Measurements from ENCODE around the gene BICD2.

BICD2 gene

GRCh38 chr9:92775466-92775865 is 10.8 kb upstream of the BICD2 start:
- TF ChIP-seq RAD21 (IDR thresholded peaks at IDR 0.05; ENCODE audit: low read depth) = no peak
- TF ChIP-seq FOXM1 (IDR thresholded peaks at IDR 0.05; ENCODE audit: borderline replicate concordance, low read depth) = no peak
- TF ChIP-seq, protein P1, sequence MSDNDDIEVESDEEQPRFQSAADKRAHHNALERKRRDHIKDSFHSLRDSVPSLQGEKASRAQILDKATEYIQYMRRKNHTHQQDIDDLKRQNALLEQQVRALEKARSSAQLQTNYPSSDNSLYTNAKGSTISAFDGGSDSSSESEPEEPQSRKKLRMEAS (IDR thresholded peaks at IDR 0.05) = no peak
- no peak for TF ChIP-seq YY1 (IDR thresholded peaks at IDR 0.05; ENCODE audit: low read depth)
- no peak for TF ChIP-seq TCF12 (IDR thresholded peaks at IDR 0.05; ENCODE audit: low read depth)
- TF ChIP-seq, protein P2, sequence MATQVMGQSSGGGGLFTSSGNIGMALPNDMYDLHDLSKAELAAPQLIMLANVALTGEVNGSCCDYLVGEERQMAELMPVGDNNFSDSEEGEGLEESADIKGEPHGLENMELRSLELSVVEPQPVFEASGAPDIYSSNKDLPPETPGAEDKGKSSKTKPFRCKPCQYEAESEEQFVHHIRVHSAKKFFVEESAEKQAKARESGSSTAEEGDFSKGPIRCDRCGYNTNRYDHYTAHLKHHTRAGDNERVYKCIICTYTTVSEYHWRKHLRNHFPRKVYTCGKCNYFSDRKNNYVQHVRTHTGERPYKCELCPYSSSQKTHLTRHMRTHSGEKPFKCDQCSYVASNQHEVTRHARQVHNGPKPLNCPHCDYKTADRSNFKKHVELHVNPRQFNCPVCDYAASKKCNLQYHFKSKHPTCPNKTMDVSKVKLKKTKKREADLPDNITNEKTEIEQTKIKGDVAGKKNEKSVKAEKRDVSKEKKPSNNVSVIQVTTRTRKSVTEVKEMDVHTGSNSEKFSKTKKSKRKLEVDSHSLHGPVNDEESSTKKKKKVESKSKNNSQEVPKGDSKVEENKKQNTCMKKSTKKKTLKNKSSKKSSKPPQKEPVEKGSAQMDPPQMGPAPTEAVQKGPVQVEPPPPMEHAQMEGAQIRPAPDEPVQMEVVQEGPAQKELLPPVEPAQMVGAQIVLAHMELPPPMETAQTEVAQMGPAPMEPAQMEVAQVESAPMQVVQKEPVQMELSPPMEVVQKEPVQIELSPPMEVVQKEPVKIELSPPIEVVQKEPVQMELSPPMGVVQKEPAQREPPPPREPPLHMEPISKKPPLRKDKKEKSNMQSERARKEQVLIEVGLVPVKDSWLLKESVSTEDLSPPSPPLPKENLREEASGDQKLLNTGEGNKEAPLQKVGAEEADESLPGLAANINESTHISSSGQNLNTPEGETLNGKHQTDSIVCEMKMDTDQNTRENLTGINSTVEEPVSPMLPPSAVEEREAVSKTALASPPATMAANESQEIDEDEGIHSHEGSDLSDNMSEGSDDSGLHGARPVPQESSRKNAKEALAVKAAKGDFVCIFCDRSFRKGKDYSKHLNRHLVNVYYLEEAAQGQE (IDR thresholded peaks at IDR 0.05; ENCODE audit: low read depth) = no peak
- no peak for TF ChIP-seq EP300 (IDR thresholded peaks at IDR 0.05; ENCODE audit: borderline replicate concordance)
- TF ChIP-seq CEBPB (IDR thresholded peaks at IDR 0.05) = no peak
- TF ChIP-seq, protein P3, sequence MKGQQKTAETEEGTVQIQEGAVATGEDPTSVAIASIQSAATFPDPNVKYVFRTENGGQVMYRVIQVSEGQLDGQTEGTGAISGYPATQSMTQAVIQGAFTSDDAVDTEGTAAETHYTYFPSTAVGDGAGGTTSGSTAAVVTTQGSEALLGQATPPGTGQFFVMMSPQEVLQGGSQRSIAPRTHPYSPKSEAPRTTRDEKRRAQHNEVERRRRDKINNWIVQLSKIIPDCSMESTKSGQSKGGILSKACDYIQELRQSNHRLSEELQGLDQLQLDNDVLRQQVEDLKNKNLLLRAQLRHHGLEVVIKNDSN (IDR thresholded peaks at IDR 0.05) = no peak
- TF ChIP-seq EGR1 (IDR thresholded peaks at IDR 0.05) = no peak
- TF ChIP-seq NFIC (IDR thresholded peaks at IDR 0.05) = no peak
- TF ChIP-seq CREB1 (IDR thresholded peaks at IDR 0.05; ENCODE audit: low read depth) = no peak
- TF ChIP-seq TEAD4 (IDR thresholded peaks at IDR 0.05) = no peak

GRCh38 chr9:92774274-92774673 is 9.6 kb upstream of the BICD2 start:
- TF ChIP-seq, protein P1 (IDR thresholded peaks at IDR 0.05) = no peak
- TF ChIP-seq RAD21 (IDR thresholded peaks at IDR 0.05; ENCODE audit: low read depth) (no peak), CREB1 (IDR thresholded peaks at IDR 0.05; ENCODE audit: low read depth) (no peak), EGR1 (IDR thresholded peaks at IDR 0.05) (no peak), TAF1 (IDR thresholded peaks at IDR 0.05; ENCODE audit: low read depth) (no peak)

GRCh38 chr9:92773810-92774209 is 9.2 kb upstream of the BICD2 start:
- no peak for TF ChIP-seq RAD21 (IDR thresholded peaks at IDR 0.05; ENCODE audit: low read depth)
- TF ChIP-seq TCF12 (IDR thresholded peaks at IDR 0.05; ENCODE audit: low read depth) = no peak
- TF ChIP-seq TEAD4 (IDR thresholded peaks at IDR 0.05) = no peak
- no peak for TF ChIP-seq EP300 (IDR thresholded peaks at IDR 0.05; ENCODE audit: borderline replicate concordance)
- TF ChIP-seq, protein P1 (IDR thresholded peaks at IDR 0.05) = no peak
- TF ChIP-seq, protein P3 (IDR thresholded peaks at IDR 0.05) = no peak
- TF ChIP-seq NFIC (IDR thresholded peaks at IDR 0.05) = no peak
- TF ChIP-seq, protein P2 (IDR thresholded peaks at IDR 0.05; ENCODE audit: low read depth) = no peak
- no peak for TF ChIP-seq ZBTB7A (IDR thresholded peaks at IDR 0.05; ENCODE audit: low read depth)
- TF ChIP-seq FOXM1 (IDR thresholded peaks at IDR 0.05; ENCODE audit: borderline replicate concordance, low read depth) = no peak
- no peak for TF ChIP-seq CEBPB (IDR thresholded peaks at IDR 0.05)

- TF ChIP-seq TCF12 (IDR thresholded peaks at IDR 0.05; ENCODE audit: low read depth) (no peak), TEAD4 (IDR thresholded peaks at IDR 0.05) (no peak), ZBTB7A (IDR thresholded peaks at IDR 0.05; ENCODE audit: low read depth) (no peak), YY1 (IDR thresholded peaks at IDR 0.05; ENCODE audit: low read depth) (no peak), EP300 (IDR thresholded peaks at IDR 0.05; ENCODE audit: borderline replicate concordance) (no peak), CEBPB (IDR thresholded peaks at IDR 0.05) (no peak), EGR1 (IDR thresholded peaks at IDR 0.05) (no peak), CREB1 (IDR thresholded peaks at IDR 0.05; ENCODE audit: low read depth) (no peak), RAD21 (IDR thresholded peaks at IDR 0.05; ENCODE audit: low read depth) (no peak), TAF1 (IDR thresholded peaks at IDR 0.05; ENCODE audit: low read depth) (no peak), NFIC (IDR thresholded peaks at IDR 0.05) (no peak), FOXM1 (IDR thresholded peaks at IDR 0.05; ENCODE audit: borderline replicate concordance, low read depth) (no peak)
- TF ChIP-seq, protein P3 (IDR thresholded peaks at IDR 0.05) = no peak
- TF ChIP-seq, protein P1 (IDR thresholded peaks at IDR 0.05) = no peak
- TF ChIP-seq, protein P2 (IDR thresholded peaks at IDR 0.05; ENCODE audit: low read depth) = no peak
Observed at GRCh38 chr9:92771309-92771708, 6.7 kb upstream of the BICD2 start.
